Adrenal gland (tissue), 5 donors: ENCODE results near the gene PHOX2A.

ENCODE experiments used
- POLR2A ChIP-seq, 2 donors: fragments of 450-650 bp; IDR thresholded peaks; one replicate each; pipeline ENCODE4 v1.6.1; 2017; ENCODE audit warnings: antibody characterized with exemption in 2 of 2, mild to moderate bottlenecking in 2 of 2, moderate library complexity in 1 of 2
- TF ChIP-seq, protein P1 (sequence below), 6 experiments: fragments of 450-650 bp in 4 of 6; fragments of 200-600 bp in 2 of 6; sonication (generic) in 1 of 6; IDR thresholded peaks; 1 replicate in 5 of 6; 2 replicates in 1 of 6; pipeline versions ENCODE4 v1.5.1 to v1.8.0; 2016 to 2021; ENCODE audit warnings: antibody characterized with exemption in 6 of 6, mild to moderate bottlenecking in 2 of 6, moderate library complexity in 1 of 6
- donor health status: DM: no; HTN: no; CAD: no.

DNA sequence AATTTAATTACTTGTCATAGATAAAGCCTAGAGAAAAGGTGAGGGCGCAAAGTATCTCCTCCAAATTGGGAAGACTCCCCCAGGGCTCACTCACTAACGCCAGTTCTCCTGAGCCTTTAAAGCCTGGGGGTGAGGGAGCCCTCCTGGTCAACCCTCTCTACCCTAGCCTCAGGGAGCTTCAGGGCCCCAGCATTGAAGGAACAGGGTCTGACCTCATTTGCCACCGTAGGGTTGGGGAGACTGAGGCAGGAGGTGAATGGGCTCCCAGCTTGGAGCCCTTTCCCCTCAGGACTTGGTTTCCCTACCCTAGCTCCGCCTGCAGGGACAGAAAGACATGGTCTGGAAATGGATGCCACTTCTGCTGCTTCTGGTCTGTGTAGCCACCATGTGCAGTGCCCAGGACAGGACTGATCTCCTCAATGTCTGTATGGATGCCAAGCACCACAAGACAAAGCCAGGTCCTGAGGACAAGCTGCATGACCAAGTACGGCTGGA is 25.7 kb downstream of the PHOX2A start:
- TF ChIP-seq, protein P1, sequence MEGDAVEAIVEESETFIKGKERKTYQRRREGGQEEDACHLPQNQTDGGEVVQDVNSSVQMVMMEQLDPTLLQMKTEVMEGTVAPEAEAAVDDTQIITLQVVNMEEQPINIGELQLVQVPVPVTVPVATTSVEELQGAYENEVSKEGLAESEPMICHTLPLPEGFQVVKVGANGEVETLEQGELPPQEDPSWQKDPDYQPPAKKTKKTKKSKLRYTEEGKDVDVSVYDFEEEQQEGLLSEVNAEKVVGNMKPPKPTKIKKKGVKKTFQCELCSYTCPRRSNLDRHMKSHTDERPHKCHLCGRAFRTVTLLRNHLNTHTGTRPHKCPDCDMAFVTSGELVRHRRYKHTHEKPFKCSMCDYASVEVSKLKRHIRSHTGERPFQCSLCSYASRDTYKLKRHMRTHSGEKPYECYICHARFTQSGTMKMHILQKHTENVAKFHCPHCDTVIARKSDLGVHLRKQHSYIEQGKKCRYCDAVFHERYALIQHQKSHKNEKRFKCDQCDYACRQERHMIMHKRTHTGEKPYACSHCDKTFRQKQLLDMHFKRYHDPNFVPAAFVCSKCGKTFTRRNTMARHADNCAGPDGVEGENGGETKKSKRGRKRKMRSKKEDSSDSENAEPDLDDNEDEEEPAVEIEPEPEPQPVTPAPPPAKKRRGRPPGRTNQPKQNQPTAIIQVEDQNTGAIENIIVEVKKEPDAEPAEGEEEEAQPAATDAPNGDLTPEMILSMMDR (IDR thresholded peaks at IDR 0.05) = no peak
- TF ChIP-seq POLR2A (IDR thresholded peaks at IDR 0.05) = no peak
